ENCODE data around the gene FMNL3.

Gene FMNL3

DNA sequence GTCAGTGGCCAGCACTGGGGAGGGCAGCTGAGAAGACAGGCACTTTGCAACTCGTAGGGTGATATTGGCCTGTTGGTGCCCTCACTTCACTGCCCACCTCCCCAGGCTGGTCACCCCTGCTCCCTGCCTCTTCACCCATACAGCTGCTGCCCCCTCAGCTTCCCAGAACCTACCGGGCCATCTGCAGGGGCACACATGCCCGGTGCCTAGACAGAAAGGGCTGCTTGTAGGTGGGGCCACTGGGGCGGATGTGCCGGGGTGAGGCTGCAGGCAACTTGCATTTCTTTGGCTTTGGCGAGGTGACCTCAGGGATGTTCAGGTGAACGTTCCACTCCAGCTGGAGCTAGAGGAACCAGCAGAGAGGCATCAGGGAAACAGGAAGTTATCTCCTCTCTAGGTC lies 118.9 kb downstream of the FMNL3 start:
- no peak for DNase-seq

DNA sequence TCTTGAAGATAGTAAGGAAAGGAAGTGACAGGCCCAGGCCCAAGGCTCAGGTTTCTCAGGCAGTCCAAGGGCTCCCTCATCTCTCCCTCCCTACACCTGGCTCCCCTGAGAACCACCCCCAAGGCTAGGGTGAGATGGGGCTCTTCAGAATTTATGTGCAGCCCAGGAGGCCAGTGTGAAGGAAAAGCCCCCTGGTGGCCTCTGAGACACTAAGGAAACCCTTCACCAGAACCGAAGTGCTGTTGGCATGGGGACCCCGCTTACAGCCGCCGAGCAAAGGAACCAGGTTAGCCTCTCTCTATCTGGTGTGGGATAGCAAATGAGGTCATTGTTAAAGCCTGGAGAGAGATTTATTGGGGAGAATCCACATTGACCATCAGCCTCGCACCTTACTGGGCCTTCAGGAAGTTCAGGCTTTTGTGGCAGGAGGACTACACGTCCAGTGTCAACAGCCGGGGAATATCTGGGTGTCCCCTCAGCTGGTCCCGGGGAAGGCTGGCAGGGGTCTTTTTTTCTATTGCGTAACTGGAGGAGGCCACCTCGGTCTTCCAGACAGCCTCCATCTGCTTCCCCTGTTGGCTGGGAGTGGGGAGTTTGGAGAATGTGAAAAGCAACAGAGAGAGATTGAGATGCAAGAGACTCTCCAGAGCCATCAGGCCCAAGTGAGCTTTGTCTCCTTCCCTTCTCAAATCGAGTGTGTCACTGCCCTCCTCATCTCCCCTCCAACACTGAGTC lies 119.9 kb downstream of the FMNL3 start:
- DNase-seq: no peak
